Left ventricle myocardium superior (tissue), 1 donor: ENCODE measurements around the gene CBFA2T2. TPM values are rescaled to one million over a fixed set of nuclear protein-coding genes. Genes with fewer than 3 reads are reported as not detected.
A peak's percentile ranks its signal among the peaks of the same experiment; 100 is the strongest.
"Not testable (repeated sequence)": the region's sequence is repeated elsewhere in the genome, so short reads cannot be mapped to it uniquely, and the experiment has no call there.

Source experiments
- ATAC-seq: fragments of 200-7000 bp; cut with Tn5 transposase; one replicate; pipeline ENCODE4 v1.9.1; 2020; ENCODE audit warnings: mild to moderate bottlenecking, moderate library complexity
- DNase-seq: peaks from one replicate; pipeline ENCODE4 v3.0.0-alpha.2; 2020
- intact Hi-C: fragments of 100-400 bp; cut with micrococcal nuclease; formaldehyde crosslinking; loops from one replicate; pipeline ENCODE4 v1.11.0; 2022
- total RNA-seq: library from RNA; stranded (reverse); fragmentation: NEBNext Ultra II Directional; extraction: Animal tissue kit (Norgen Biotek cat#: 25700); gene quantifications from one replicate; pipeline ENCODE4 v1.2.1, GENCODE V29; 2021
- donor health status: DM: no; HTN: yes; CAD: no; lungs with severe emphysema.

CBFA2T2 gene
- total RNA-seq, 1 donor from 2014 or later, result 10.2 TPM

DNA sequence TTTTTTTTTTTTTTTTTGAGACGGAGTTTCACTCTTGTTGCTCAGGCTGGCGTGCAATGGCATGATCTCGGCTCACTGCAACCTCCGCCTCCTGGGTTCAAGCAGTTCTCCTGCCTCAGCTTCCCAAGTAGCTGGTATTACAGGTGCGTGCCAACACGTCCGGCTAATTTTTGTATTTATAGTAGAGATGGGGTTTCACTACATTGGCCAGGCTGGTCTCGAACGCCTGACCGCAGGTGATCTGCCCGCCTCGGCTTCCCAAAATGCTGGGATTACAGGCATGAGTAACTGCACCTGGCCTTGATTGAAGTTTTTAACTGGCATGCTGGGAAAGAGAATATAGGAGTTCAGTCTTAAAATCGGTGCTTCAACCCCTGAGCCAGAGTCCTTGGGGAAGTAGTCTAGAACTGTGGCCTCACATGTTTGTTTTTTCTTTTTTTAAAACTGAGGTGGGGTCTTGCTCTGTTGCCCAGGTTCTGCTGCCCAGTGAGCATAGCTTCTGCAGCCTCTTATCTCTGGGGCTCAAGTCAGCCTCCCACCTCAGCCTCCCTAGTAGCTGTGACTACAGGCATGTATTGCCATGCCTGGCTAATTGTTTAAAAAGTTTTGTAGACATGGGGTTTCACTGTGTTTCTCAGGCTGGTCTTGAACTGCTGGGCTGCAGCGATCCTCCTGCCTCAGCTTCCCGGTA is 3.3 kb downstream of the CBFA2T2 start:
- DNase-seq (no peak), ATAC-seq (no peak)
- intact Hi-C loops, result no loop called here

DNA sequence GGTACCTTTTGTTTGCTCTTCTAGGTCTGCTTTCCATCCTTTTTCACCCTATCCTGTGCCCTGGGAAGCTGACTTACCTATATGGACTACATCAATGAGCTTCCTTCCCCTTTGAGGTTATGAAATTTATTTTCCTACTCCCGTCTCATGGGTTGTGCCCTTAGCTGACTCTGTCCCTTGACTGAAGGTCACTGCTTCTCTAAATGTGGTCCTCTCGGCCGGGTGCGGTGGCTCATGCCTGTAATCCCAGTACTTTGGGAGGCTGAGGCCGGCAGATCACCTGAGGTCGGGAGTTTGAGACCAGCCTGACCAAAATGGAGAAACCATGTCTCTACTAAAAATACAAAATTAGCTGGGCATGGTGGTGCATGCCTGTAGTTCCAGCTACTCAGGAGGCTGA is 6.9 kb downstream of the CBFA2T2 start:
- DNase-seq, intact Hi-C loops: not testable (repeated sequence)
- ATAC-seq, result peak; percentile 44

GRCh38 chr20:33499355-33499754 is 9.5 kb downstream of the CBFA2T2 start:
- ATAC-seq, result no peak
- DNase-seq, result no peak
- intact Hi-C loops, result no loop called here

DNA sequence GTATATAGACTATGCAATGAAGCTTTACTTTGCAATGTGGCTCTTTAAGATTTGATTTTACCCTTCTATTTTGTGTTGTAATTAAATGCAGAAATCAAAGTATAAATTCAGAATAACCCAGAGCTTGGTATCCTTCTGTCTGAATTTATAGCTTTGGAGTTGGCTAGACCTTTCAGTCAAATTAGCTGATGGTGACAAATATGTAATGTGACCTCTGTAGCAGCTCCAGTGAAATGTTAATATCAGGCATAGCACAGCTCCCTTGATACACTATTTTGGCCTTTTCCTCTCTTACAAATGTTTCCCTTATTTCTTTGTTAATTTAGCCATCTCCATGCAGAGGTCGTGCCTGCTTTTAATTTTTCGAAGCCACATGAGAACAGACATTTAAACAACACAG is 11.1 kb downstream of the CBFA2T2 start:
- no peak for DNase-seq
- peak; percentile 26 for ATAC-seq
- intact Hi-C loops, result no loop called here

GRCh38 chr20:33503564-33503963 is 13.7 kb downstream of the CBFA2T2 start:
- ATAC-seq, result no peak
- intact Hi-C loops, result no loop called here

GRCh38 chr20:33506576-33506975 is 16.7 kb downstream of the CBFA2T2 start:
- ATAC-seq, result no peak
- intact Hi-C loops, result no loop called here
- no peak for DNase-seq

More at GRCh38 chr20:33503564-33503963, 13.7 kb downstream of the CBFA2T2 start:
- DNase-seq, result no peak

DNA sequence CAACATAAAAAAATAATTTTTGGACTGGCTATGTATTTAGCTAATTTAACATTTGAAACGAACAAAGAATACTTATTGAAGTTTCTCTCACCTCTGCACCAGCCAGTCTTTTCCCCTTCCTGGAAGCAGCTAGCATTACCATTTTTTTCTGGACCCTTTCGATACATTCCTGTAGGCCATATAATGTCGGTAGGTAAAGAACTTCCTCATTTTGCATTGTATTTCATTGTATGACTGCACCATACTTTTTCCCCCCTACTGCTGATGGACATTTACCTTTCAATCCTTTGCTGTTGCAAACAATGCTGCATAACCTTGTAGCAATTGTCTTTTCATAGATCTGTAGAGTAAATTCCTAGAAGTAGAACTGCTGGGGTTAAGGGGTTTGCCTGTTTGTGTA is 17.6 kb downstream of the CBFA2T2 start:
- DNase-seq (no peak), ATAC-seq (no peak)

DNA sequence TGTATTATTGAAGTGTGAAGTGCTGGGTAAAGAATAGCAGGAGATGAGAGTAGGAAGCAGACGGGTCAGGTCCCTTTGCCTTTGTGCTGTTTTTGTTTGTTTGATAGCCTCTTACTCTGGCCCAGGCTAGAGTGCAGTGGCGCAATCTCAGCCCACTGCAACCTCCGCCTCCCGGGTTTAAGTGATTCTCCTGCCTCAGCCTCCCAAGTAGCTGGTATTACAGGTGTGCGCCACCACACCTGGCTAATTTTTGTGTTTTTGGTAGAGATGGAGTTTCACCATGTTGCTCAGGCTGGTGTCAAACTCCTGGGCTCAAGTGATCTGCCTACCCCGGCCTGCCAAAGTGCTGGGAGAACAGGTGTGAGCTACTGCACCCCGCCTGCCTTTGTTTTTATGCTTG is 18.1 kb downstream of the CBFA2T2 start:
- intact Hi-C loops, ATAC-seq, DNase-seq: not testable (repeated sequence)

More for the DNA sequence above, 17.6 kb downstream of the CBFA2T2 start:
- intact Hi-C loops, result no loop called here

- ATAC-seq, intact Hi-C loops, DNase-seq: not testable (repeated sequence)
These were observed 19.2 kb downstream of the CBFA2T2 start for GRCh38 chr20:33509057-33509456.

GRCh38 chr20:33511876-33512275 is 22.0 kb downstream of the CBFA2T2 start:
- intact Hi-C loops, DNase-seq, ATAC-seq: not testable (repeated sequence)

GRCh38 chr20:33515569-33516216 is 25.8 kb downstream of the CBFA2T2 start:
- intact Hi-C loops, result no loop called here
- ATAC-seq (no peak), DNase-seq (no peak)

DNA sequence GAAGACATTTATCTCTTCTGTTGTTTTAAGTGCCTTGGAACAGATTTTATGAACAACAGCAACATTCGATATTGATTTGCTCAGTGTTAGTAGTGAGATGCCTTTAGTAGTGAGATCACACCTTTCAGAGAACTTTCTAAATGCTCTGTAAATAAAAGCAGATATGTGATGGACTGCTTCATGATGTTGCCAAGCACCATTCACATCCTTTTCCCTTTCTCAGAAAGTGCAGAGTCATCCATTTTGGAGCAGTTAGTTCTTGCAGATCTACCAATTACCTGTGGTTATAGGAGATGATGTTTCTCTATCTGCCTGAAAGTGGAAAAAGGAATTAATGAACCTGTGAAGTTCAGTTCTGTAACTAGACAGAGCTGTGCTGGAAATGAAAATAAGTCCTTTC is 27.0 kb downstream of the CBFA2T2 start:
- no peak for ATAC-seq
- intact Hi-C loops, result no loop called here
- DNase-seq, result no peak

DNA sequence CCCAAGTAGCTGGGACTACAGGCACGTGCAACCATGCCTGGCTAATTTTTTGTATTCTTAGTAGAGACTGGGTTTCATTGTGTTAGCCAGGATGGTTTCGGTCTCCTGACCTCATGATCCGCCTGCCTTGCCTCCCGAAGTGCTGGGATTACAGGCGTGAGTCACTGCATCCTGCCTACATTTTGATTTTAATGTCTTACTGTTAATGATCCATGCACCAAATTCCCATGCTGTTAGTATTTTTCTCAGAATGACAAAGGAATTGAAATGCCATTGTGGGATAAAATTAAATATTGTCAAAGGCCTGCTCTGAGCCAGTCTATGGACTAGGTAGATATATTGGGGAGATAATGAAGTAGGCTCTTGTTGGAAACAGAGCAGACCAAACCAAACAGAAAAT is 28.2 kb downstream of the CBFA2T2 start:
- ATAC-seq (no peak), DNase-seq (no peak)
- intact Hi-C loops, result no loop called here

DNA sequence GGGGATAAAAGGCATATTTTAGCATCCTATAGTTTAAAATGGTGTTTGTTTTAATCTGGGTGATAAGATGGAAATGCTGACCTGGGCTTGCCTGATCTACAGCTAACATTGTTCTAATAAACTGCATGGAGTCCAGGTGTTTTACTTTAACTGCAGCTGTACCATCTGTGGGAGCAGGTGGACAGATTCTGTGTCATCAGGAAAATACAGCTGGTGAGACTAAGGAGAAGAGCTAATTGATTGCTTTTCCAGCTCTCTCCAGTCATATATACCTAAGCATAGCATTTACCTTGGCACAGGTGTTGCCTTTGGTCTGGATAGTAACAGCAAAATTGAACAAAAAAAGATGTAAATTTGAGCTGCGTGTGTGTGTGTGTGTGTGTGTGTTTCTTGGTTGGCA is 31.6 kb downstream of the CBFA2T2 start:
- ATAC-seq (no peak), DNase-seq (no peak)
- intact Hi-C loops, result no loop called here

- DNase-seq (no peak), ATAC-seq (peak; percentile 27)
- intact Hi-C loops, result no loop called here
These were observed 32.4 kb downstream of the CBFA2T2 start for GRCh38 chr20:33522256-33522820.

DNA sequence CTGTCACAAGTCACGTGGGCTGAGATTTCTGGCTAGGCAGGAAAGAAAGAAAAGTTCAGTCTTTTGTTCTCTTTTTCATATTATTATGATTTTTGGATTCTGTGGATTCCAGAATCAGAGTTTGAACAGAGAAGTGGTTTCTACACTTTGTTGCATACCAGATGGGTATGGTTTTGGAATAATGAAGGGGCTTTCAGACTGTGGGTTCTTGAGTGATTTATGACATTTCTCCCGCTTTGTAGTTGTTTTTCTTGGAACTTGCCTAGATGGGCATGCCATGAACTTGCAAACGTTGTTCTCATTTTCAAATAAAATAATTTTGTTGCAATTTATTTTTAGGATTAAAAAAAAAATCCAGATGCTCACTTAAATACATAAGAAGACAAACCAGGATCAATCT is 34.4 kb downstream of the CBFA2T2 start:
- ATAC-seq, result no peak
- no peak for DNase-seq
- intact Hi-C loops, result no loop called here

DNA sequence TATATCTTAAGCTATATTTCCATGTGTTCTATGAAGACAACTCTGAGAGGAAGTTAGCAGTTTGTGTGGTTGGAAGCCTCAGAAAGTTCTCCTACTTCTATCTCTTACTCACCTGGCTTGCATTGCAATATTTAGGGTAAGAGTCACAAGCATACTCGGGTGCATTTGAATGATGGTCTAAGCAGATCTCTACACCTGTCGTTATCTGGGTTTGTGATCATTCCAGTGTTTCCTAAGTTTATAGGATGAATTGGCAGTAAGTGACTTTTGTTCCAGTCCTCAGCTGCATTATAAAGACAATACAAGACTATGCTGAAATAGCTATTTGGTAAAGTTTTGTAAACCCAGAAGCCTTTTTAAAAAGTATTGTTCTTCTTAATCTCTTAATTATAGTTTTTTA is 36.9 kb downstream of the CBFA2T2 start:
- intact Hi-C loops, result no loop called here
- no peak for DNase-seq
- no peak for ATAC-seq

GRCh38 chr20:33531047-33531877 is 41.4 kb downstream of the CBFA2T2 start:
- DNase-seq (no peak), ATAC-seq (no peak)
- intact Hi-C loops, result no loop called here

- DNase-seq (no peak), ATAC-seq (no peak)
- intact Hi-C loops, result no loop called here
These were observed 42.0 kb downstream of the CBFA2T2 start for GRCh38 chr20:33531885-33532284.
